PC-9 (cell line): Measurements from ENCODE around the gene CADM1. TPM values are rescaled to one million over a fixed set of nuclear protein-coding genes. Genes with fewer than 3 reads are reported as not detected.

Source experiments
- BruUV-seq: library from RNA; stranded (reverse); fragments of 400-500 nt; replicated peaks from 2 replicates; lab custom pipeline; 2021; lab: Mats Ljungman, UMichigan
- CTCF ChIA-PET: fragments of 300-600 bp; sonication (Branson Sonifier 250); formaldehyde crosslinking; loops from one replicate; lab custom pipeline; 2022; ENCODE audit warnings: antibody characterized with exemption; lab: Charles Lee
- POLR2A ChIA-PET: fragments of 300-600 bp; sonication (Branson Sonifier 250); formaldehyde crosslinking; loops from one replicate; lab custom pipeline; 2022; ENCODE audit warnings: antibody characterized with exemption; ENCODE audit not compliant: unreplicated experiment; lab: Charles Lee
- DNase-seq, 2 experiments: peaks; one replicate each; pipeline versions ENCODE4 v3.0.0 to v3.0.0-alpha.2; 2015 to 2022; ENCODE audit warnings: mixed read lengths in 1 of 2
- H2AFZ ChIP-seq: fragments of 200-600 bp; sonication (generic); 2 replicates; pipeline ENCODE4 v1.8.1; 2017; ENCODE audit warnings: antibody characterized with exemption
- H3F3A ChIP-seq: fragments of 200-600 bp; sonication (generic); 2 replicates; pipeline ENCODE4 v1.8.1; 2017; ENCODE audit warnings: antibody characterized with exemption, mild to moderate bottlenecking, low read depth; ENCODE audit not compliant: insufficient read depth
- H3K27ac ChIP-seq: fragments of 200-600 bp; sonication (generic); 2 replicates; pipeline ENCODE4 v1.6.1; 2016; ENCODE audit warnings: mixed run types
- H3K27me3 ChIP-seq: fragments of 200-600 bp; sonication (generic); 2 replicates; pipeline ENCODE4 v1.6.1; 2016; ENCODE audit warnings: low read depth, mixed run types; ENCODE audit not compliant: insufficient read depth
- H3K36me3 ChIP-seq: fragments of 200-600 bp; sonication (generic); 2 replicates; pipeline ENCODE4 v1.6.1; 2016; ENCODE audit warnings: low read depth, mixed run types
- H3K4me1 ChIP-seq: fragments of 200-600 bp; sonication (generic); replicated peaks from 2 replicates; pipeline ENCODE4 v1.6.1; 2016; ENCODE audit warnings: mixed run types; ENCODE audit not compliant: insufficient read depth
- H3K4me2 ChIP-seq: fragments of 200-600 bp; sonication (generic); 2 replicates; pipeline ENCODE4 v1.6.1; 2017; ENCODE audit warnings: mixed run types
- H3K4me3 ChIP-seq: fragments of 200-600 bp; sonication (generic); 2 replicates; pipeline ENCODE4 v1.6.1; 2016; ENCODE audit warnings: mixed run types
- H3K79me2 ChIP-seq: fragments of 200-600 bp; sonication (generic); 2 replicates; pipeline ENCODE4 v1.6.1; 2017; ENCODE audit warnings: low read depth, mixed run types
- H3K9me2 ChIP-seq: fragments of 200-600 bp; sonication (generic); 2 replicates; pipeline ENCODE4 v1.8.1; 2017; ENCODE audit warnings: mild to moderate bottlenecking; ENCODE audit not compliant: insufficient read depth
- H3K9me3 ChIP-seq: fragments of 200-600 bp; sonication (generic); 2 replicates; pipeline ENCODE4 v1.8.1; 2016; ENCODE audit warnings: low read depth; ENCODE audit not compliant: insufficient read depth
- H4K20me1 ChIP-seq: fragments of 200-600 bp; sonication (generic); 2 replicates; pipeline ENCODE4 v1.8.1; 2017; ENCODE audit not compliant: insufficient read depth
- CTCF ChIP-seq: fragments of 200-600 bp; sonication (generic); conservative IDR thresholded peaks from 2 replicates; pipeline ENCODE4 v1.6.1; 2017; ENCODE audit warnings: mixed run types, antibody characterized with exemption, mild to moderate bottlenecking, moderate library complexity
- EZH2 ChIP-seq: fragments of 200-600 bp; sonication (generic); IDR thresholded peaks from 2 replicates; pipeline ENCODE4 v1.8.0; 2017; ENCODE audit warnings: antibody characterized with exemption, low read depth
- intact Hi-C: fragments of 100-400 bp; cut with micrococcal nuclease; formaldehyde crosslinking; loops from one replicate; pipeline ENCODE4 v1.10.0; 2022; ENCODE audit not compliant: unreplicated experiment
- total RNA-seq: library from RNA; stranded (reverse); gene quantifications from 2 replicates; pipeline ENCODE4 v1.2.3, GENCODE V29; 2021

CADM1 gene
- total RNA-seq, 1 experiment from 2014 or later = not detected

- Histone ChIP-seq H3K27me3 (peaks cover 45% of the 10 kb centered on the region), H3K4me1 (no peaks in the 10 kb centered on the region), H4K20me1 (no peaks in the 10 kb centered on the region), H3K4me2 (no peak overlapping the region), H3K36me3 (no peaks in the 10 kb centered on the region), H3K4me3 (no peak overlapping the region), H3K9me3 (no peaks in the 10 kb centered on the region), H3K79me2 (no peaks in the 10 kb centered on the region), H3K9me2 (no peaks in the 10 kb centered on the region), H3K27ac (no peak overlapping the region), H2AFZ (no peak overlapping the region), H3F3A (no peaks in the 10 kb centered on the region)
- POLR2A ChIA-PET = no interaction called here
- BruUV-seq = no TSS peak
- DNase-seq = no peak
- intact Hi-C loops = no loop called here
- CTCF ChIA-PET = no interaction called here
- TF ChIP-seq CTCF (no peak), EZH2 (no peak)
Measured at GRCh38 chr11:115146425-115146824, 357.8 kb downstream of the CADM1 start.

- Histone ChIP-seq H3K36me3 (no peaks in the 10 kb centered on the region), H3K27me3 (peaks cover 56% of the 10 kb centered on the region), H2AFZ (no peak overlapping the region), H3K9me2 (no peaks in the 10 kb centered on the region), H3K4me3 (no peak overlapping the region), H3K4me2 (no peak overlapping the region), H3K9me3 (no peaks in the 10 kb centered on the region), H3K79me2 (no peaks in the 10 kb centered on the region), H4K20me1 (no peaks in the 10 kb centered on the region), H3F3A (no peaks in the 10 kb centered on the region), H3K27ac (no peak overlapping the region), H3K4me1 (no peaks in the 10 kb centered on the region)
- POLR2A ChIA-PET = no interaction called here
- no TSS peak for BruUV-seq
- TF ChIP-seq CTCF (no peak), EZH2 (no peak)
- intact Hi-C loops = no loop called here
- DNase-seq = no peak
- CTCF ChIA-PET = no interaction called here
Measured at GRCh38 chr11:115145324-115145723, 358.9 kb downstream of the CADM1 start.

- intact Hi-C loops = no loop called here
- BruUV-seq = no TSS peak
- no peaks in the 10 kb centered on the region for H3K9me2 ChIP-seq
- peaks cover 60% of the 10 kb centered on the region for H3K27me3 ChIP-seq
- TF ChIP-seq CTCF (no peak), EZH2 (no peak)
- H3K4me1 ChIP-seq = no peaks in the 10 kb centered on the region
- ChIA-PET CTCF (interaction anchor here (0.6 kb wide), 1 partner anchor 36 kb away, joined by 3 read pairs; no protein-coding TSS in a partner anchor), POLR2A (no interaction called here)
- no peaks in the 10 kb centered on the region for H4K20me1 ChIP-seq
- H3K9me3 ChIP-seq = no peaks in the 10 kb centered on the region
- H3K4me2 ChIP-seq = no peak overlapping the region
- no peak overlapping the region for H3K4me3 ChIP-seq
- no peaks in the 10 kb centered on the region for H3F3A ChIP-seq
- H3K79me2 ChIP-seq = no peaks in the 10 kb centered on the region
- H3K36me3 ChIP-seq = no peaks in the 10 kb centered on the region
- DNase-seq = no peak
- no peak overlapping the region for H3K27ac ChIP-seq
- no peak overlapping the region for H2AFZ ChIP-seq
Measured at GRCh38 chr11:115144914-115145313, 359.3 kb downstream of the CADM1 start.
